HFFc6 (cell line): Measurements from ENCODE around the gene FKBP8. TPM values are rescaled to one million over a fixed set of nuclear protein-coding genes. Genes with fewer than 3 reads are reported as not detected.
A peak's percentile ranks its signal among the peaks of the same experiment; 100 is the strongest.

ENCODE experiments used
- DNase-seq: peaks from one replicate; pipeline ENCODE4 v3.0.0-alpha.2; 2018
- H3K27ac Mint-ChIP-seq: 2 replicates; pipeline ENCODE4 v1.8.0; 2020; ENCODE audit warnings: mild to moderate bottlenecking, mixed read lengths
- H3K27me3 Mint-ChIP-seq: 2 replicates; pipeline ENCODE4 v1.8.0; 2021; ENCODE audit warnings: mild to moderate bottlenecking, moderate library complexity, mixed read lengths; ENCODE audit not compliant: insufficient read depth
- H3K36me3 Mint-ChIP-seq: 2 replicates; pipeline ENCODE4 v1.8.0; 2021; ENCODE audit warnings: low read depth, mixed read lengths
- H3K4me1 Mint-ChIP-seq: 2 replicates; pipeline ENCODE4 v1.8.0; 2020; ENCODE audit warnings: low read depth, mixed read lengths
- H3K4me3 Mint-ChIP-seq: 2 replicates; pipeline ENCODE4 v1.8.0; 2020; ENCODE audit warnings: mild to moderate bottlenecking, moderate library complexity, mixed read lengths
- H3K9me3 Mint-ChIP-seq: 2 replicates; pipeline ENCODE4 v1.8.0; 2020; ENCODE audit warnings: mild to moderate bottlenecking, mixed read lengths
- CTCF ChIP-seq: fragments of 200-600 bp; sonication (generic); IDR thresholded peaks from 2 replicates; pipeline ENCODE4 v1.5.0; 2021; ENCODE audit warnings: antibody characterized with exemption, mild to moderate bottlenecking
- total RNA-seq, 6 experiments: library from RNA; stranded (reverse); fragmentation: NEBNext Ultra II Directional; extraction: Animal tissue kit (Norgen Biotek cat#: 25700); gene quantifications; 2 replicates in 1 of 6; 3 replicates in 5 of 6; pipeline ENCODE4 v1.2.3, GENCODE V29; 2021

FKBP8 gene
- total RNA-seq, 6 experiments from 2014 or later, result 229 to 284 (median 241) TPM

- Mint-ChIP-seq H3K9me3 (no peaks in the 10 kb centered on the region), H3K4me3 (peak within 1 kb of the TSS; percentile 85), H3K27ac (peak within 1 kb of the TSS; percentile 84), H3K36me3 (peaks cover 8% of the 10 kb centered on the region; the same call in 1 of the 2 replicates), H3K4me1 (peaks cover 22% of the 10 kb centered on the region), H3K27me3 (no peaks in the 10 kb centered on the region; the same call in 1 of the 2 replicates)
- peak; percentile 95 for TF ChIP-seq CTCF
- DNase-seq, result peak; percentile 52
Observed at GRCh38 chr19:18588611-18589379, 45.4 kb upstream of the FKBP8 start, which contains the start of gene REX1BD. Gene REX1BD, plus strand, starts transcription at chr19:18588798. Its CDS starts 4 bp downstream, at chr19:18588802.

- peaks cover 17% of the 10 kb centered on the region for H3K4me1 Mint-ChIP-seq
- no peak for DNase-seq
- H3K27ac Mint-ChIP-seq, result peak overlapping the region; percentile 68
- H3K9me3 Mint-ChIP-seq, result no peaks in the 10 kb centered on the region
- TF ChIP-seq CTCF, result no peak
- H3K36me3 Mint-ChIP-seq, result peaks cover 8% of the 10 kb centered on the region; the same call in 1 of the 2 replicates
- H3K27me3 Mint-ChIP-seq, result no peaks in the 10 kb centered on the region; the same call in 1 of the 2 replicates
- peak overlapping the region; percentile 85 for H3K4me3 Mint-ChIP-seq
Observed at GRCh38 chr19:18587962-18588610, 44.7 kb upstream of the FKBP8 start.

- TF ChIP-seq CTCF, result no peak
- H3K27me3 Mint-ChIP-seq, result no peaks in the 10 kb centered on the region; the same call in 1 of the 2 replicates
- H3K4me1 Mint-ChIP-seq, result peaks cover 17% of the 10 kb centered on the region
- DNase-seq, result no peak
- H3K9me3 Mint-ChIP-seq, result no peaks in the 10 kb centered on the region
- H3K4me3 Mint-ChIP-seq, result no peak overlapping the region
- H3K36me3 Mint-ChIP-seq, result peaks cover 8% of the 10 kb centered on the region; the same call in 1 of the 2 replicates
- no peak overlapping the region for H3K27ac Mint-ChIP-seq
Observed at GRCh38 chr19:18587561-18587960, 44.2 kb upstream of the FKBP8 start.

GRCh38 chr19:18586306-18586705 lies 42.9 kb upstream of the FKBP8 start:
- DNase-seq, result no peak
- Mint-ChIP-seq H3K4me3 (no peak overlapping the region), H3K27ac (no peak overlapping the region), H3K27me3 (no peaks in the 10 kb centered on the region; the same call in 1 of the 2 replicates), H3K36me3 (peaks cover 8% of the 10 kb centered on the region; the same call in 1 of the 2 replicates), H3K9me3 (no peaks in the 10 kb centered on the region), H3K4me1 (peaks cover 17% of the 10 kb centered on the region)
- peak; percentile 21; the same call in 1 of the 2 replicates for TF ChIP-seq CTCF

- Mint-ChIP-seq H3K36me3 (peaks cover 13% of the 10 kb centered on the region; the same call in 1 of the 2 replicates), H3K27ac (no peak overlapping the region), H3K4me1 (no peaks in the 10 kb centered on the region), H3K9me3 (no peaks in the 10 kb centered on the region), H3K27me3 (peaks cover 3% of the 10 kb centered on the region), H3K4me3 (no peak overlapping the region)
- DNase-seq, result no peak
- TF ChIP-seq CTCF, result no peak
Observed at GRCh38 chr19:18580311-18580710, 36.9 kb upstream of the FKBP8 start.
